OCI-LY7 (cell line): ENCODE data around the gene ADAMTS20.

Experiments
- EZH2phosphoT487 ChIP-seq: fragments of 200-600 bp; sonication (generic); IDR thresholded peaks from 2 replicates; pipeline ENCODE4 v1.6.1; 2018; ENCODE audit warnings: low read depth, borderline replicate concordance, mild to moderate bottlenecking, mixed run types, antibody characterized with exemption, low read length, moderate library complexity, mixed read lengths
- TF ChIP-seq, protein P1 (sequence below): fragments of 200-600 bp; sonication (generic); conservative IDR thresholded peaks from 2 replicates; pipeline ENCODE4 v1.5.1; 2014; ENCODE audit warnings: mild to moderate bottlenecking, antibody characterized with exemption, low read length, moderate library complexity, mixed read lengths

DNA sequence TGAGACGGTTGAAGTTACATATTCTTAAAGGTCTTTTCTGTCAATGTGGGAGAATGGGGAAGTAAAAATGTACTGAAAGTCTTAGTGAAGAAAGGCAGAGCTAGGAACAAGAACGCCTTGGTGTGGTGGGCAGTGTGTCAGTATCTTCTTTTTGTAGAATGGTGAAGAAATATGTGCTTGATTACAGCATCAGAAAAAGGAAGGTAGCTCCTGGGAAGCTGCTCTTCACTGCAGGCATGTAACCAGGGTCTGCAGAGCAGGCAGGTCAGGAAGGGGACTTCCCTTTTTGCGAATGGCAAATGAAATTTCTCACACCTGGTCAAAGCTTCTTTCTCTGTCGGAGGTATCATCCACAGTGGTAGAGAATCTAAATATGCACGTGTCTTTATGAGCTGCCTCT lies 226.2 kb downstream of the ADAMTS20 start:
- TF ChIP-seq, protein P1, sequence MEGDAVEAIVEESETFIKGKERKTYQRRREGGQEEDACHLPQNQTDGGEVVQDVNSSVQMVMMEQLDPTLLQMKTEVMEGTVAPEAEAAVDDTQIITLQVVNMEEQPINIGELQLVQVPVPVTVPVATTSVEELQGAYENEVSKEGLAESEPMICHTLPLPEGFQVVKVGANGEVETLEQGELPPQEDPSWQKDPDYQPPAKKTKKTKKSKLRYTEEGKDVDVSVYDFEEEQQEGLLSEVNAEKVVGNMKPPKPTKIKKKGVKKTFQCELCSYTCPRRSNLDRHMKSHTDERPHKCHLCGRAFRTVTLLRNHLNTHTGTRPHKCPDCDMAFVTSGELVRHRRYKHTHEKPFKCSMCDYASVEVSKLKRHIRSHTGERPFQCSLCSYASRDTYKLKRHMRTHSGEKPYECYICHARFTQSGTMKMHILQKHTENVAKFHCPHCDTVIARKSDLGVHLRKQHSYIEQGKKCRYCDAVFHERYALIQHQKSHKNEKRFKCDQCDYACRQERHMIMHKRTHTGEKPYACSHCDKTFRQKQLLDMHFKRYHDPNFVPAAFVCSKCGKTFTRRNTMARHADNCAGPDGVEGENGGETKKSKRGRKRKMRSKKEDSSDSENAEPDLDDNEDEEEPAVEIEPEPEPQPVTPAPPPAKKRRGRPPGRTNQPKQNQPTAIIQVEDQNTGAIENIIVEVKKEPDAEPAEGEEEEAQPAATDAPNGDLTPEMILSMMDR, result no peak
- TF ChIP-seq EZH2phosphoT487, result no peak
